Measurements from ENCODE around the gene ZNF385C. TPM values are rescaled to one million over a fixed set of nuclear protein-coding genes. Genes with fewer than 3 reads are reported as not detected.

Gene ZNF385C
- total RNA-seq, 1 donor from 2014 or later, result not detected

- DNase-seq, result peak; percentile 18
These were observed 26.0 kb upstream of the ZNF385C start for GRCh38 chr17:42124256-42124655.

DNA sequence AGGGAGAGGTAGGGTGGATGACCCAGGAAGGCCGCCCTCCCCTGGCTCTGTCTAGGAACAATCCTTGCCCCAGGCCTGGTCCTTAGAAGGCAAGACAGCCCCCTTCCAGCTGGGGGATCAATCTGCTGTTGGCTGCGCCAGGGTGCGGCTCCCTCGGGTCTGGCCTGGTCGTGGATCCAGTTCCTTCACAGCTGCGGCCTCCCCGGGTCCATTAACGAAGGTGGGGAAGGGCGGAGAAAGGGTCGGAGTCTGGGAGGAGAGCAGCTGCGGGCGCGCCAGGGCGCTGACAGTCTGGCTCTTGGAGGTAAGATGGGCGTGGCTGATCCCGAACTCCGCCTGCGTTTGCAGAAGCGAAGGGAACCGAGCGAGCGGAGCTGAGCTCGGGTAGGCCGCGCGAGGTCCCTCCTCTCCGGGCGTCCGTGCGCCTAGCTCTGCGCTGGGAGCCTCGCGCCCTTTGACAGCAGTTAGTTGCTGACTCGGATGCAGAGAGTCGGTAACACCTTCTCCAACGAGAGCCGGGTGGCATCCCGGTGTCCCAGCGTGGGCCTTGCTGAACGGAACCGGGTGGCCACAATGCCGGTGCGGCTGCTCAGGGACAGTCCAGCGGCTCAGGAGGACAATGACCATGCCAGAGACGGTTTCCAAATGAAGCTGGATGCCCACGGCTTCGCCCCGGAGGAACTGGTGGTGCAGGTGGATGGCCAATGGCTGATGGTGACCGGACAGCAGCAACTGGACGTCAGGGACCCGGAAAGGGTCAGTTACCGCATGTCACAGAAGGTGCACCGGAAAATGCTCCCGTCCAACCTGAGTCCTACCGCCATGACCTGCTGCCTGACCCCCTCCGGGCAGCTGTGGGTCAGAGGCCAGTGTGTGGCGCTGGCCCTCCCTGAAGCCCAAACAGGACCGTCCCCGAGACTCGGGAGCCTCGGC lies 24.4 kb upstream of the ZNF385C start, which contains the start of gene HSPB9:
TSS of gene HSPB9 (plus strand) at position 434 of the 933 bp plus-strand sequence. CDS start at position 481, 47 bp downstream.
- DNase-seq, result no peak

GRCh38 chr17:42120770-42121769 lies 22.8 kb upstream of the ZNF385C start, which contains the start of gene KAT2A:
KAT2A (minus strand) TSS chr17:42121367; CDS start chr17:42121304, 63 bp downstream.
- peak; percentile 88 for DNase-seq

- no peak for DNase-seq
These were observed 22.0 kb upstream of the ZNF385C start for GRCh38 chr17:42120161-42120769.

DNA sequence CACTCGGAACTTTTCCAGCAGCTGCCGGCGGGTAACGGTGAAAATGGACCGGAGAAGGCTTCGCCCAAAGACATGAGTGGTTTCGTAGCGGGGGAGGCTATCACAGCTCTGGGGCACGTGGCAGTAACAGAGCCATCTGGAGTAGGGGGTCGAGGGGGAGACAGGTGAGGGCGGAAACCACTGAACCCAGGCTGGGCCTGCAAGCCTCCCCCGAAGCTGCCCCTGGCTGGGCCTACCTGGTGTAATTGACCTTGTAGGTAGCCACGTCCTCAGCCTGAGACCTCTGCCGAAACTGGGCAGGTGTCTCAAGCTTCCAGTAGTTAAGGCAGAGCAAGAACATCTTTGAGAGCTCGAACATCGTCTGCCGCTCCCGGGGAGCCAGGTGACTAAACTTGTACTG lies 21.0 kb upstream of the ZNF385C start:
- no peak for DNase-seq

- peak; percentile 75 for DNase-seq
These were observed 20.3 kb upstream of the ZNF385C start for GRCh38 chr17:42118545-42118944.

GRCh38 chr17:42118126-42118510 lies 19.8 kb upstream of the ZNF385C start:
- no peak for DNase-seq

DNA sequence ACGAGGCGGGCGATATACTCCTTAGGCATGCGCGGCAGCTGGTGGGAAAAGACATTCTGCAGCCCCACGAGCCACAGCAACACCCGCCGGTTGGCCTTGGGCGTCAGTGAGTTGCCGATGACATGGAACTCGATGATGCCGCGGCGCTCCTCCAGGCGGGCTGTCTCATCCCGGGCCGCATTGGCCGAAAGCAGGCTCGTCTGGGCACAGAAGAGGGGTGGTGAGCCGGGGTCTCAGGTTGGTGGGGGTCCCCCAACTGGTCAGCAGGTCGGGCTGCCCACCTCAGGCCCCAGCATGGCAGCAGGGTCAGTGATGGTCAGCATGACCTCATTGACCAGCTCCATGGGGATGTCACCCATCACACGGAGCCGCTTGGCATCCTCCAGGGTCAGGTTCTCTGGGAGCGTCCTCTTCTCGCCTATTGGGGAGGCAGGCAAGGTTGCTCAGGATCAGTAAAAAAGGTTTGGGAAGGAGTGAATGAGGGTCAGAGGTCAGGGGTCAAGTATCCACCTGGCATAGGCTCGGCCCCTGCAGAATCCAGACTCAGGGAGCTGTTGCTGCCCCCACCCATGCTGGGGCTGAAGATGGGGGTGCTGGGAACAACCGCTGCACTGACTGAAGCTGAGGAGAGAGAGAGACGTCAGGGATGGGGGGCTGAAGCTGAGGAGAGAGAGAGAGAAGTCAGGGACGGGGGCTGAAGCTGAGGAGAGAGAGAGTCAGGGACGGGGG lies 19.3 kb upstream of the ZNF385C start:
- DNase-seq, result no peak

DNA sequence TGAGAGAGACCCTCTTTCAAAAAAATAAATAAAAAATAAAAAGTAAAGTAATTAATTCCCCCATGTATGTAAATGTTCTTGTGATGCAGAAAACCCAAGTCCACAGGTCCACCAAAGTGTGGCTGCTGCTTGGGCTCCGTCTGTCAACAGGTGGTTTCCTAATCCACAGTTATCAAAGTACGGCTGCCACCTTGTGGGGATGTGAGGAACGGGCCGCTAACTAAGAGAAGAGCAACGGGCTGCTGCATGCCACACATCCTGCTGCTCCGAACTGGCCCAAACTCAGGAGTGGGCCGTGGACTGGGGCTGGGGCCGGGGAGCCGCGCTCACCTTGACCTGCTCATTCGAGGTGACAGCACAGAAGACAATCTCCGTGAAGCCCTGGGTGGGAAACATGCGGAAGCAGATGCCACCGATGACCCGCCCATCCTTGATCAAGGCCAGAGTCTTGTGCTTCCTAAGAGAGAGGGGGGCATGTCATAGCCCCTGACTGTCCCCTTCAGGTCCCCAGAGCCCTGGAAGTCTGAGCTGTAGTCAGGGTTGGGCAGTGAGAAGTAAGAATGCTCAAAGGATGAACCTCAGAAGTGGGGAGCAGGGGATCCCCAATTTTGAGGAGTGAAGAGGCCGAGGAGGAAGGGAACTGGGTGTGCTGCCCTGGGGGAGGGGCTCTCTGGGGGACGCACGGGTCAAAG lies 18.6 kb upstream of the ZNF385C start:
- peak; percentile 90 for DNase-seq

GRCh38 chr17:42114118-42114517 lies 15.8 kb upstream of the ZNF385C start:
- DNase-seq, result no peak

DNA sequence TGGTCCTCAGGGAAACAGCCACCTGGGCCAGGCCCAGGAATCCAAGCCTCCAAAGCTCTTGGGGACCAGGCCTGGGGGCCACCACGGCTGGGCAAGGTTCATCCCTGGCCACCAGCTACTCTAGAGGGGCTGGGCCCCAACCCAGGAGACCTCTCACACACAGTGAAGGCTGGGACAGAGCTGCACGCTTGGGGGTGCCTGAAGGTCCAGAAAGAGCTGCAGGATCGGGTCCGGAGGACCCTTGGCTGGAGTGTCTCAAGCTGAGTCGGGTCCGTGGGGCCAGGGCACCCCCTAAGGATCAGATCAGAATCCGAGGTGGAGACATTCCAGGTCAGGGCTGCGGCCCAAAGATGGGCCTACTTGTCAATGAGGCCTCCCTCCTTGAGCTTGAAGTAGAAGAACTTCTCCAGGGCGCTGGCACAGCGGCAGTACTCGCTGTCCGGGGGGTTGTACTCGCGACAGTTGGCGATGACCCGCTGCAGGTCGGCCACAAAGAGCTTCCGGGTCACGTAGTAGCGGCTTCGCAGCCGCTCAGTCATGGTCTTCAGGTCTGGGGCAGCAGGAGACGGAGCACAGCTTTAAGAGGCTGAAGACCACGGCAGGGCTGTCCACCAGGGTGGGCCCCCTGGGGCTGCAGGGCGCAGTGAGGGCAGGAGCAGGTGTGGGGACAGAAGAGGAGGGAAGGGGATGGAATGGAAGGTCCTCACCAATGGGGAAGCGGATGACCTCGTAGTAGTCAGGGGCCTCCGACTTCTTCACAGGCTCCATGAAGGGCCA lies 15.2 kb upstream of the ZNF385C start:
- no peak for DNase-seq

GRCh38 chr17:42112552-42113176 lies 14.4 kb upstream of the ZNF385C start, which contains the start of gene DHX58:
DHX58 (minus strand) TSS chr17:42112714; CDS start chr17:42111892, 822 bp downstream.
- DNase-seq, result peak; percentile 91

GRCh38 chr17:42111871-42112551 lies 13.7 kb upstream of the ZNF385C start:
- DNase-seq, result peak; percentile 49

GRCh38 chr17:42111265-42111636 lies 13.0 kb upstream of the ZNF385C start:
- no peak for DNase-seq

GRCh38 chr17:42110301-42111264 lies 12.3 kb upstream of the ZNF385C start:
- DNase-seq, result no peak

DNA sequence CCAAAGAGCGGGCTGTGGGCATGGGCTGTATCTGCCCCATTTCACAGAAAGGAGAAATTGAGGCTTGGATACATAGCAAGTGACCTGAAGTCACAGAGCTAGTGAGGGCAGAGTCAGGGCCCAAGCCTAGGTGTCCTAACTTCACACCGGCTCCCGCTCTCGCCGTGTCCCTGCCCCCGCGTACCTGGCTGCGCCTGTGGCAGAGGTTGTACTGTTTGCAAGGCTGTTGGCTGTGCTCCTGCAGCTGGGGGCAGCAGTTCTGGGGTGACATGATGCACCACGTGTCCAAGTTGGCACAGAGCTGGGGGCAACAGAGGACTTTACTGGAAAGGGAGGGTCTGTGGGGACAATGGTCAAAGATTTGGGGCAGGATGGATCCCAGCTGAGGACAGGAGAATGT lies 10.8 kb upstream of the ZNF385C start:
- no peak for DNase-seq

All from dermis blood vessel endothelial cell (primary cell).